ENCODE measurements around the gene TMEM145.

GRCh38 chr19:42293948-42294347, 19.2 kb upstream of the TMEM145 start:
- TF ChIP-seq EZH2 (IDR thresholded peaks at IDR 0.05; ENCODE audit: borderline replicate concordance, low read depth, low read length, poor library complexity, severe bottlenecking) (no peak), CTCF (conservative IDR thresholded peaks at IDR 0.05; ENCODE audit: low read depth, low read length) (no peak)

Data from A673 (cell line).